Endothelial cell (in vitro differentiated cells): ENCODE results near the gene FHL3. TPM values are rescaled to one million over a fixed set of nuclear protein-coding genes. Genes with fewer than 3 reads are reported as not detected.

Source experiments
- DNase-seq: peaks from one replicate; pipeline ENCODE4 v3.0.0; 2021; ENCODE audit warnings: low spot score
- H3K27ac Mint-ChIP-seq: one replicate; pipeline ENCODE4 v1.8.0; 2021; ENCODE audit warnings: mixed read lengths, inconsistent platforms; ENCODE audit not compliant: unreplicated experiment
- H3K27me3 Mint-ChIP-seq: one replicate; pipeline ENCODE4 v1.8.0; 2021; ENCODE audit warnings: mild to moderate bottlenecking, moderate library complexity, mixed read lengths, inconsistent platforms; ENCODE audit not compliant: unreplicated experiment
- H3K36me3 Mint-ChIP-seq: one replicate; pipeline ENCODE4 v1.8.0; 2021; ENCODE audit warnings: mild to moderate bottlenecking, low read depth, mixed read lengths, inconsistent platforms; ENCODE audit not compliant: unreplicated experiment
- H3K4me1 Mint-ChIP-seq: one replicate; pipeline ENCODE4 v1.8.0; 2021; ENCODE audit warnings: mild to moderate bottlenecking, mixed read lengths, inconsistent platforms; ENCODE audit not compliant: unreplicated experiment
- H3K4me3 Mint-ChIP-seq: one replicate; pipeline ENCODE4 v1.8.0; 2021; ENCODE audit warnings: mild to moderate bottlenecking, mixed read lengths, inconsistent platforms; ENCODE audit not compliant: unreplicated experiment
- H3K9me3 Mint-ChIP-seq: one replicate; pipeline ENCODE4 v1.8.0; 2021; ENCODE audit warnings: mixed read lengths, inconsistent platforms; ENCODE audit not compliant: unreplicated experiment
- CTCF ChIP-seq: fragments of 200-600 bp; sonication (generic); IDR thresholded peaks from one replicate; pipeline ENCODE4 v1.5.0; 2021; ENCODE audit warnings: antibody characterized with exemption; ENCODE audit not compliant: unreplicated experiment
- total RNA-seq: library from RNA; stranded (reverse); fragmentation: NEBNext Ultra II Directional; extraction: Animal tissue kit (Norgen Biotek cat#: 25700); gene quantifications from one replicate; pipeline ENCODE4 v1.2.1, GENCODE V29; 2021; ENCODE audit not compliant: unreplicated experiment

Gene FHL3
- total RNA-seq, 1 donor from 2014 or later: 142 TPM

GRCh38 chr1:37999430-38000232 lies 5.7 kb downstream of the FHL3 start:
- no peak for TF ChIP-seq CTCF
- Mint-ChIP-seq H3K27me3 (peaks cover 23% of the 10 kb centered on the region), H3K36me3 (peaks cover 44% of the 10 kb centered on the region), H3K4me1 (peaks cover 75% of the 10 kb centered on the region), H3K27ac (peak overlapping the region; percentile 100), H3K9me3 (no peaks in the 10 kb centered on the region), H3K4me3 (peak overlapping the region; percentile 86)
- DNase-seq: peak; percentile 74

- Mint-ChIP-seq H3K4me3 (peak overlapping the region; percentile 89), H3K9me3 (no peaks in the 10 kb centered on the region), H3K36me3 (peaks cover 39% of the 10 kb centered on the region), H3K27ac (peak overlapping the region; percentile 100), H3K4me1 (peaks cover 69% of the 10 kb centered on the region), H3K27me3 (peaks cover 23% of the 10 kb centered on the region)
- TF ChIP-seq CTCF: no peak
- DNase-seq: no peak
Observed at GRCh38 chr1:37998913-37999429, 6.3 kb downstream of the FHL3 start.

GRCh38 chr1:37998089-37998808 lies 7.1 kb downstream of the FHL3 start:
- Mint-ChIP-seq H3K9me3 (no peaks in the 10 kb centered on the region), H3K4me1 (peaks cover 61% of the 10 kb centered on the region), H3K27ac (peak overlapping the region; percentile 100), H3K36me3 (peaks cover 39% of the 10 kb centered on the region), H3K4me3 (peak overlapping the region; percentile 89), H3K27me3 (peaks cover 23% of the 10 kb centered on the region)
- no peak for DNase-seq
- no peak for TF ChIP-seq CTCF

- no peaks in the 10 kb centered on the region for H3K9me3 Mint-ChIP-seq
- peak overlapping the region; percentile 100 for H3K27ac Mint-ChIP-seq
- H3K4me1 Mint-ChIP-seq: peaks cover 58% of the 10 kb centered on the region
- no peak for TF ChIP-seq CTCF
- H3K27me3 Mint-ChIP-seq: peaks cover 21% of the 10 kb centered on the region
- peaks cover 39% of the 10 kb centered on the region for H3K36me3 Mint-ChIP-seq
- H3K4me3 Mint-ChIP-seq: no peak overlapping the region
- DNase-seq: no peak
Observed at GRCh38 chr1:37997256-37998088, 7.8 kb downstream of the FHL3 start.
